K562 (cell line): Measurements from ENCODE around the gene CCDC171. TPM values are rescaled to one million over a fixed set of nuclear protein-coding genes. Genes with fewer than 3 reads are reported as not detected.

Source experiments
- ATAC-seq: fragments of 200-7000 bp; cut with Tn5 transposase; 3 replicates; pipeline ENCODE4 v1.9.1; 2020; ENCODE audit warnings: moderate library complexity
- BruUV-seq: library from RNA; stranded (reverse); fragments of 400-500 nt; replicated peaks from 2 replicates; lab custom pipeline; 2021; lab: Mats Ljungman, UMichigan
- CTCF ChIA-PET: fragments of 300-600 bp; formaldehyde crosslinking; extraction: SDS; loops from one replicate; lab custom pipeline; 2021; ENCODE audit warnings: low intra/inter-chr PET ratio; lab: Yijun Ruan, JAX
- POLR2A ChIA-PET: fragments of 300-600, 350-650 bp; sonication (Branson Sonifier 250); formaldehyde crosslinking; extraction: SDS; loops from one replicate; lab custom pipeline; 2021; ENCODE audit warnings: antibody characterized with exemption, inconsistent platforms; lab: Yijun Ruan, JAX
- DNase-seq, 4 experiments: peaks; one replicate each; pipeline versions ENCODE4 v3.0.0 to v3.0.0-alpha.2; 2011 to 2018; ENCODE audit warnings: low spot score in 3 of 4, mixed read lengths in 3 of 4; ENCODE audit errors: extremely low read depth in 1 of 4
- FAIRE-seq: peaks from 2 replicates; lab custom pipeline; 2011; peaks lifted over from hg19 to GRCh38; lab: Jason Lieb, UNC
- H2AFZ ChIP-seq: 2 replicates; pipeline ENCODE4 v1.6.0; 2011; ENCODE audit warnings: low read depth, low read length, control low read depth, inconsistent platforms
- H3K27ac ChIP-seq: fragments of 200-600 bp; 3 replicates; pipeline ENCODE4 v1.8.0; 2011; ENCODE audit warnings: low read depth, mild to moderate bottlenecking, control low read depth, inconsistent platforms, low read length, moderate library complexity, mixed read lengths; ENCODE audit errors: extremely low read depth
- H3K27me3 ChIP-seq, 2 experiments: fragments of 300-600 bp in 1 of 2; 2 replicates in 1 of 2; 3 replicates in 1 of 2; pipeline versions ENCODE4 v1.6.0 to v1.8.0; 2011; ENCODE audit warnings: inconsistent platforms in 2 of 2, low read length in 2 of 2, mild to moderate bottlenecking in 1 of 2, mixed read lengths in 1 of 2, moderate library complexity in 1 of 2; ENCODE audit not compliant: control insufficient read depth in 2 of 2, insufficient read depth in 2 of 2
- H3K36me3 ChIP-seq: fragments of 300-600 bp; 3 replicates; pipeline ENCODE4 v1.8.0; 2011; ENCODE audit warnings: mild to moderate bottlenecking, low read length, inconsistent platforms; ENCODE audit not compliant: control insufficient read depth, insufficient read depth
- H3K4me1 ChIP-seq, 2 experiments: fragments of 200-600 bp in 1 of 2; replicated peaks in 1 of 2; 2 replicates in 1 of 2; 3 replicates in 1 of 2; pipeline versions ENCODE4 v1.5.1 to v1.8.0; 2011; ENCODE audit warnings: inconsistent platforms in 2 of 2, low read length in 2 of 2, mild to moderate bottlenecking in 1 of 2, mixed read lengths in 1 of 2, moderate library complexity in 1 of 2; ENCODE audit not compliant: control insufficient read depth in 2 of 2, insufficient read depth in 2 of 2
- H3K4me2 ChIP-seq: 2 replicates; pipeline ENCODE4 v1.6.1; 2011; ENCODE audit warnings: low read length, control low read depth, inconsistent platforms, mixed read lengths; ENCODE audit not compliant: insufficient read depth
- H3K4me3 ChIP-seq: fragments of 200-600 bp; sonication (generic), shearing (Covaris generic); 2 replicates; pipeline ENCODE4 v1.5.1; 2016; ENCODE audit warnings: control low read depth, inconsistent platforms
- H3K79me2 ChIP-seq: fragments of 200-600 bp; 3 replicates; pipeline ENCODE4 v1.8.0; 2011; ENCODE audit warnings: low read length, inconsistent platforms; ENCODE audit not compliant: control insufficient read depth, insufficient read depth
- H3K9ac ChIP-seq, 2 experiments: 2 replicates each; pipeline versions ENCODE4 v1.6.0 to v1.6.1; 2011; ENCODE audit warnings: low read depth in 2 of 2, low read length in 2 of 2, control low read depth in 1 of 2, inconsistent platforms in 1 of 2, mild to moderate bottlenecking in 1 of 2, mixed read lengths in 1 of 2; ENCODE audit not compliant: insufficient read depth in 1 of 2
- H3K9me1 ChIP-seq: one replicate; pipeline ENCODE4 v1.6.0; 2011; ENCODE audit warnings: inconsistent platforms, mild to moderate bottlenecking, low read length, moderate library complexity; ENCODE audit not compliant: control insufficient read depth, insufficient read depth
- H3K9me3 ChIP-seq: replicated peaks from 2 replicates; pipeline ENCODE4 v1.5.1; 2011; ENCODE audit warnings: low read depth, low read length, inconsistent platforms; ENCODE audit not compliant: control insufficient read depth, insufficient read depth
- H4K20me1 ChIP-seq: replicated peaks from 2 replicates; pipeline ENCODE4 v1.6.1; 2011; ENCODE audit warnings: low read length, inconsistent platforms, mixed read lengths; ENCODE audit not compliant: control insufficient read depth, insufficient read depth
- ATF1 ChIP-seq, 2 experiments: fragments of 450-650 bp in 1 of 2; IDR thresholded peaks; 2 replicates each; pipeline ENCODE4 v1.6.1; 2016; ENCODE audit warnings: missing compliant biosample characterization in 1 of 2, missing genetic modification characterization in 1 of 2
- HES1 ChIP-seq: fragments of 450-650 bp; IDR thresholded peaks from 2 replicates; pipeline ENCODE4 v1.6.1; 2016; ENCODE audit warnings: low read depth, mild to moderate bottlenecking, moderate library complexity
- HMGN3 ChIP-seq: IDR thresholded peaks from 2 replicates; pipeline ENCODE4 v1.6.1; 2011; ENCODE audit warnings: borderline replicate concordance, low read depth, mild to moderate bottlenecking, mixed read lengths, low read length; ENCODE audit not compliant: insufficient read length; ENCODE audit errors: extremely low read depth
- RERE ChIP-seq: sonication (generic); formaldehyde crosslinking; IDR thresholded peaks from 2 replicates; pipeline ENCODE4 v1.8.0; 2023; ENCODE audit warnings: missing genetic modification reagents, mild to moderate bottlenecking, borderline replicate concordance
- RUNX1 ChIP-seq: sonication (generic); IDR thresholded peaks from 2 replicates; pipeline ENCODE4 v1.6.1; 2016; ENCODE audit warnings: antibody characterized with exemption, low read depth
- SETDB1 ChIP-seq: IDR thresholded peaks from one replicate; pipeline ENCODE4 v1.6.1; 2012; ENCODE audit warnings: low read length, control low read depth, inconsistent platforms
- ZNF780A ChIP-seq: fragments of 250-450 bp; sonication (Bioruptor Pico); IDR thresholded peaks from 2 replicates; pipeline ENCODE4 v1.5.0; 2021; ENCODE audit warnings: mild to moderate bottlenecking
- WGBS: fragments of 100-300 bp; shearing (Covaris generic); methylation state at CpG from one replicate; pipeline ENCODE4 v1.1.6; 2016; ENCODE audit warnings: low coverage, mixed read lengths; ENCODE audit not compliant: insufficient coverage; ENCODE audit errors: missing lambda C conversion rate; 5-methylcytosine and 5-hydroxymethylcytosine counted together
- in situ Hi-C: fragments of 300-500 bp; cut with MboI; formaldehyde crosslinking; loops from 4 replicates; pipeline ENCODE4 v1.15.0; 2018; ENCODE audit warnings: inconsistent platforms, mixed read lengths
- intact Hi-C: fragments of 100-400 bp; cut with micrococcal nuclease; formaldehyde crosslinking; loops from 2 replicates; pipeline ENCODE4 v1.14.2; 2022
- polyA plus RNA-seq, 8 experiments: library from polyadenylated mRNA; depleted of rRNA in 4 of 8; stranded (reverse) in 5 of 8; unstranded in 3 of 8; fragments of >200 nt; fragmentation: Nextera tagmentation in 2 of 8; fragmentation: Illumina TruSeq in 1 of 8; extraction: Ambion mirVana in 2 of 8; extraction: Trizol in 1 of 8; gene quantifications; 2 replicates each; pipeline versions ENCODE4 v1.2.1 to v1.2.3, GENCODE V29; 2011 to 2014; ENCODE audit warnings: inconsistent platforms in 1 of 8, missing spikeins in 1 of 8
- total RNA-seq, 7 experiments: library from RNA; depleted of rRNA in 6 of 7; stranded (reverse); fragments of >200 nt in 6 of 7; fragmentation: Illumina TruSeq in 2 of 7; extraction: Trizol in 2 of 7; gene quantifications; 2 replicates each; pipeline versions ENCODE4 v1.2.1 to v1.2.3, GENCODE V29; 2011 to 2021; ENCODE audit warnings: low replicate concordance in 1 of 7

CCDC171 gene
- total and polyA plus RNA-seq, 9 of the 15 experiments (the other 6 are each of a cell fraction or from before 2014, with no cell fraction given): 0.08 to 3.8 (median 0.27) TPM

GRCh38 chr9:15735083-15735857 lies 182.4 kb downstream of the CCDC171 start:
- BruUV-seq: no TSS peak
- H3K36me3 ChIP-seq: no peaks in the 10 kb centered on the region
- POLR2A ChIA-PET: no interaction called here
- in situ Hi-C loops: no loop called here
- FAIRE-seq: no peak
- no peak for DNase-seq
- 0% methylated on average over 5 of the region's 5 CpGs for WGBS
- no peak for ATAC-seq
- no peak overlapping the region for H2AFZ ChIP-seq
- no peaks in the 10 kb centered on the region for H3K4me1 ChIP-seq
- H3K9ac ChIP-seq: no peak overlapping the region
- no peaks in the 10 kb centered on the region for H3K9me3 ChIP-seq
- H3K4me2 ChIP-seq: no peak overlapping the region
- intact Hi-C loops: no loop called here
- H3K4me3 ChIP-seq: no peak overlapping the region
- H3K9me1 ChIP-seq: no peaks in the 10 kb centered on the region
- H3K27ac ChIP-seq: no peak overlapping the region
- CTCF ChIA-PET: no interaction called here
- no peaks in the 10 kb centered on the region for H3K27me3 ChIP-seq
- H4K20me1 ChIP-seq: no peaks in the 10 kb centered on the region
- H3K79me2 ChIP-seq: no peaks in the 10 kb centered on the region
- no peak for TF ChIP-seq RERE
- no peak for TF ChIP-seq HES1
- TF ChIP-seq SETDB1: no peak
- no peak for TF ChIP-seq ZNF780A
- no peak for TF ChIP-seq ATF1 (CRISPR knock-in tag; IDR thresholded peaks at IDR 0.05)
- TF ChIP-seq ATF1 (tag; IDR thresholded peaks at IDR 0.05): no peak
- no peak for TF ChIP-seq RUNX1
- no peak for TF ChIP-seq HMGN3
